ENCODE measurements around the gene PHF21B.
"Not testable (repeated sequence)": the region's sequence is repeated elsewhere in the genome, so short reads cannot be mapped to it uniquely, and the experiment has no call there.

The PHF21B gene

GRCh38 chr22:44871782-44872181 lies 138.0 kb downstream of the PHF21B start:
- no peak for DNase-seq (ENCODE audit: low read depth)

- no peak for DNase-seq (ENCODE audit: low read depth)
These were observed 139.8 kb downstream of the PHF21B start for GRCh38 chr22:44870021-44870420.

- no peak for DNase-seq (ENCODE audit: low read depth)
These were observed 140.6 kb downstream of the PHF21B start for GRCh38 chr22:44869196-44869595.

GRCh38 chr22:44865193-44866057 lies 144.4 kb downstream of the PHF21B start:
- no peak for DNase-seq (ENCODE audit: low read depth)

GRCh38 chr22:44862981-44863860 lies 146.6 kb downstream of the PHF21B start:
- DNase-seq (ENCODE audit: low read depth): no peak

- no peak for DNase-seq (ENCODE audit: low read depth)
These were observed 147.5 kb downstream of the PHF21B start for GRCh38 chr22:44862281-44862680.

- no peak for DNase-seq (ENCODE audit: low read depth)
These were observed 148.6 kb downstream of the PHF21B start for GRCh38 chr22:44861245-44861644.

- DNase-seq (ENCODE audit: low read depth): no peak
These were observed 149.5 kb downstream of the PHF21B start for GRCh38 chr22:44860311-44860710.

GRCh38 chr22:44859641-44860040 lies 150.2 kb downstream of the PHF21B start:
- no peak for DNase-seq (ENCODE audit: low read depth)

GRCh38 chr22:44858819-44859218 lies 151.0 kb downstream of the PHF21B start:
- DNase-seq (ENCODE audit: low read depth): not testable (repeated sequence)

GRCh38 chr22:44855855-44856254 lies 153.9 kb downstream of the PHF21B start:
- DNase-seq (ENCODE audit: low read depth): no peak

GRCh38 chr22:44854641-44855040 lies 155.2 kb downstream of the PHF21B start:
- not testable (repeated sequence) for DNase-seq (ENCODE audit: low read depth)

GRCh38 chr22:44850946-44851345 lies 158.9 kb downstream of the PHF21B start:
- DNase-seq (ENCODE audit: low read depth): no peak

GRCh38 chr22:44848791-44849420 lies 160.9 kb downstream of the PHF21B start:
- DNase-seq (ENCODE audit: low read depth): no peak

GRCh38 chr22:44848296-44848741 lies 161.5 kb downstream of the PHF21B start:
- no peak for DNase-seq (ENCODE audit: low read depth)

GRCh38 chr22:44847892-44848291 lies 161.9 kb downstream of the PHF21B start:
- DNase-seq (ENCODE audit: low read depth): no peak

- DNase-seq (ENCODE audit: low read depth): no peak
These were observed 162.4 kb downstream of the PHF21B start for GRCh38 chr22:44847380-44847779.

- no peak for DNase-seq (ENCODE audit: low read depth)
These were observed 163.0 kb downstream of the PHF21B start for GRCh38 chr22:44846726-44847275.

- no peak for DNase-seq (ENCODE audit: low read depth)
These were observed 163.7 kb downstream of the PHF21B start for GRCh38 chr22:44845796-44846720.

- no peak for DNase-seq (ENCODE audit: low read depth)
These were observed 164.6 kb downstream of the PHF21B start for GRCh38 chr22:44845191-44845590.

- DNase-seq (ENCODE audit: low read depth): no peak
These were observed 167.4 kb downstream of the PHF21B start for GRCh38 chr22:44842417-44842816.

Data from HS-27A (cell line).